Lower lobe of right lung (tissue), 2 donors: ENCODE measurements around the gene ASPSCR1. TPM values are rescaled to one million over a fixed set of nuclear protein-coding genes. Genes with fewer than 3 reads are reported as not detected.
A peak's percentile ranks its signal among the peaks of the same experiment; 100 is the strongest.
"Not testable (repeated sequence)": the region's sequence is repeated elsewhere in the genome, so short reads cannot be mapped to it uniquely, and the experiment has no call there.

Source experiments
- ATAC-seq, 2 donors: fragments of 200-7000 bp; cut with Tn5 transposase; one replicate each; pipeline ENCODE4 v1.9.1; 2020 to 2022; ENCODE audit warnings: mild to moderate bottlenecking in 2 of 2, moderate library complexity in 2 of 2
- DNase-seq: peaks from one replicate; pipeline ENCODE4 v3.0.0-alpha.2; 2020
- H3K27ac ChIP-seq: fragments of 200-600 bp; one replicate; pipeline ENCODE4 v1.8.0; 2022
- H3K27me3 ChIP-seq: fragments of 200-600 bp; one replicate; pipeline ENCODE4 v1.8.0; 2022; ENCODE audit warnings: low read depth
- H3K36me3 ChIP-seq: fragments of 200-600 bp; one replicate; pipeline ENCODE4 v1.8.0; 2022; ENCODE audit warnings: mild to moderate bottlenecking
- H3K4me1 ChIP-seq: fragments of 200-600 bp; one replicate; pipeline ENCODE4 v1.8.0; 2022
- H3K4me3 ChIP-seq: fragments of 200-600 bp; one replicate; pipeline ENCODE4 v1.8.0; 2022; ENCODE audit warnings: mild to moderate bottlenecking
- H3K9me3 ChIP-seq: fragments of 200-600 bp; one replicate; pipeline ENCODE4 v1.8.0; 2022
- CTCF ChIP-seq: fragments of 200-600 bp; IDR thresholded peaks from one replicate; pipeline ENCODE4 v1.8.0; 2022; ENCODE audit warnings: antibody characterized with exemption, mild to moderate bottlenecking
- intact Hi-C: fragments of 100-400 bp; cut with DNase I; formaldehyde crosslinking; loops from one replicate; pipeline ENCODE4 v1.11.0; 2022
- total RNA-seq: library from RNA; stranded (reverse); fragmentation: NEBNext Ultra II Directional; extraction: Animal tissue kit (Norgen Biotek cat#: 25700); gene quantifications from one replicate; pipeline ENCODE4 v1.2.1, GENCODE V29; 2021
- donor health status: DM: no; HTN: yes; CAD: no; lungs with severe emphysema.

The ASPSCR1 gene
- total RNA-seq, 1 donor from 2014 or later, result 45.3 TPM

GRCh38 chr17:82037092-82037888, 59.9 kb downstream of the ASPSCR1 start, which contains the start of gene DCXR:
Gene DCXR, minus strand, starts transcription at chr17:82037697. Its CDS starts 15 bp downstream, at chr17:82037682.
- peak; percentile 97 to 98 for ATAC-seq
- intact Hi-C loops, result no loop called here

GRCh38 chr17:82037889-82038195, 60.4 kb downstream of the ASPSCR1 start:
- Histone ChIP-seq H3K36me3 (no peaks in the 10 kb centered on the region), H3K27ac (peak overlapping the region; percentile 97), H3K4me3 (peak overlapping the region; percentile 76), H3K4me1 (peaks cover 27% of the 10 kb centered on the region), H3K9me3 (no peaks in the 10 kb centered on the region), H3K27me3 (no peaks in the 10 kb centered on the region)
- no peak for DNase-seq
- no peak for TF ChIP-seq CTCF
- intact Hi-C loops, result no loop called here
- no peak for ATAC-seq

More at GRCh38 chr17:82037092-82037888, 59.9 kb downstream of the ASPSCR1 start, which contains the start of gene DCXR:
- DNase-seq, result peak; percentile 98
- Histone ChIP-seq H3K36me3 (no peaks in the 10 kb centered on the region), H3K9me3 (no peaks in the 10 kb centered on the region), H3K27me3 (peaks cover 4% of the 10 kb centered on the region), H3K4me1 (peaks cover 29% of the 10 kb centered on the region), H3K27ac (peak within 1 kb of the TSS; percentile 97), H3K4me3 (peak within 1 kb of the TSS; percentile 76)
- TF ChIP-seq CTCF, result peak; percentile 83

- peaks cover 27% of the 10 kb centered on the region for H3K4me1 ChIP-seq
- intact Hi-C loops, DNase-seq, H3K4me3 ChIP-seq, H3K36me3 ChIP-seq, H3K9me3 ChIP-seq, H3K27me3 ChIP-seq, ATAC-seq, H3K27ac ChIP-seq: not testable (repeated sequence)
Observed at GRCh38 chr17:82038796-82039409, 61.5 kb downstream of the ASPSCR1 start.

GRCh38 chr17:82039695-82040299, 62.4 kb downstream of the ASPSCR1 start:
- intact Hi-C loops, result no loop called here
- Histone ChIP-seq H3K9me3 (no peaks in the 10 kb centered on the region), H3K4me1 (peaks cover 27% of the 10 kb centered on the region), H3K4me3 (no peak overlapping the region), H3K27me3 (no peaks in the 10 kb centered on the region), H3K36me3 (no peaks in the 10 kb centered on the region), H3K27ac (no peak overlapping the region)
- no peak for TF ChIP-seq CTCF
- no peak for ATAC-seq
- DNase-seq, result no peak

GRCh38 chr17:82041144-82041814, 63.9 kb downstream of the ASPSCR1 start:
- no peaks in the 10 kb centered on the region for H3K9me3 ChIP-seq
- TF ChIP-seq CTCF, result no peak
- H3K27me3 ChIP-seq, result no peaks in the 10 kb centered on the region
- no peak overlapping the region for H3K4me3 ChIP-seq
- ATAC-seq, result no peak
- peaks cover 17% of the 10 kb centered on the region for H3K4me1 ChIP-seq
- DNase-seq, result no peak
- no peak overlapping the region for H3K27ac ChIP-seq
- intact Hi-C loops, result no loop called here
- no peaks in the 10 kb centered on the region for H3K36me3 ChIP-seq
